Bronchial epithelial cell (primary cell): ENCODE measurements around the gene CORO2B. TPM values are rescaled to one million over a fixed set of nuclear protein-coding genes. Genes with fewer than 3 reads are reported as not detected.

Experiments
- DNase-seq: peaks from one replicate; pipeline ENCODE4 v3.0.0-alpha.2; 2010; ENCODE audit warnings: low read depth
- FAIRE-seq: peaks from 2 replicates; lab custom pipeline; 2011; peaks lifted over from hg19 to GRCh38; lab: Jason Lieb, UNC
- H3K27me3 ChIP-seq: 2 replicates; pipeline ENCODE4 v1.5.1; 2011; ENCODE audit warnings: low read length; ENCODE audit not compliant: control insufficient read depth, insufficient read depth
- H3K36me3 ChIP-seq: 2 replicates; pipeline ENCODE4 v1.5.1; 2011; ENCODE audit warnings: low read length; ENCODE audit not compliant: control insufficient read depth, insufficient read depth
- H3K4me3 ChIP-seq: 2 replicates; pipeline ENCODE4 v1.5.1; 2011; ENCODE audit warnings: mild to moderate bottlenecking, low read depth, low read length, control low read depth
- total RNA-seq: library from RNA; depleted of rRNA; stranded (reverse); fragments of >200 nt; gene quantifications from 2 replicates; pipeline ENCODE4 v1.2.1, GENCODE V29; 2014
- TF ChIP-seq, protein P1 (sequence below): IDR thresholded peaks from 2 replicates; pipeline ENCODE4 v1.5.1; 2011; ENCODE audit warnings: mild to moderate bottlenecking, moderate library complexity, low read length, control low read depth, inconsistent platforms; ENCODE audit not compliant: insufficient read depth, severe bottlenecking

CORO2B gene
- total RNA-seq, 1 donor from 2014 or later = under 0.01 TPM

DNA sequence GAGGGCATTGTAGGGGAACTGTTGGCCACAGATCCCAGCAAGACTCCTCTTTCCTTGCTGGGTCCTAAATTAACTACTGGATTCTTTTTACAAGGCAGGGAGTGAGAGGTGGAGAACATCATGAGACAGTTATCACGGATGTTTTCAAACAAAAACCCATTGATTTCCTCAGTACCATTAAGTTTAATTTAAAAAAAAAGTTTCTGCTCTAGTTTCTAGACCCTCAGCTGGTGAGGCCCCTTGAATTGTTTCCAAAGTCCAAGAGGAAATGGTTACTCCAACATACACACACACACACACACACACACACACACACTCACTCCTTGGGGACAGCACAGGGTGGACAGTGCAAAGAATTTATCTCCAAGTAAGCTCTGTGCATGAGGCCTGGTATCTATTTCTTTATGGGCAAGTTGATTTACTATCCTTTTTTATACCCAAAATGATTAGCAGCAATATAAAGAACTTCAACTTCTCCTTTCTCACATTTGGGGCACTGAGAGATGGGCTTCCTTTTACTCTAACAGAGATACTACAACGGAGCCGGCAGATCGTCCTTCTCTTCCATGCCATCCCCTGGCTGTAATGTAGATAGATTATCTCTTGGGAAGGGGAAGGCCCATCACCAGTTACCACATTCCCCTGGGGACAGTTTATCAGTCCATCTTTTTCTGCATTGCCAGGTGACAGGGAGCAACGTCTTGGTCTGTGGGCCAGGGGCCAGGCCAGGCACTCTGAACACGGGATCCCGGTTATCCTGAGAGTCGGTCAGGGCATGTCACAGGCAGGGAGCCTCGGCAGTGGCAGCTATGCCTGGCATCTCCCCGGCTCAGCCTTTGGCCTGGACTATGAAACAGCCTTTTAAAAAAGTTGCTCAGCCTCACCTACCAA, 54.7 kb downstream of the CORO2B start:
- no peaks in the 10 kb centered on the region for H3K27me3 ChIP-seq

DNA sequence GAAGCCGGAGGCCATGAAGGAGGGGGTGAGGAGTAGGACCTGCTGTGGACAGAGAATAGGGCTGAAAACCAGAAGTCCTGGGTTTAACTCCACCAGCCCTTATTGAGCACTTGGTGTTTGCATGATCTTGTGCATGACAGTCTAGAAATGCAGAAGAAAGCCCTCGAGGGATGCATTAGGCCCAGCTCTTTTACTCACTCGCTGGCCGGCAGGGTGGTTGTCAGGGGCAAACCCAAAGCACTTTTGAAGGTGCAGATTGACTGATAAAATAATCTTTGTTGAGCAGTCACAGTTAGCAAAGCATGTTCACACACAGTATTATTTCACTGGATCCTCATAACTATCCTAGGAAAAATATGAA, 55.3 kb downstream of the CORO2B start:
- no peak for FAIRE-seq
- TF ChIP-seq, protein P1, sequence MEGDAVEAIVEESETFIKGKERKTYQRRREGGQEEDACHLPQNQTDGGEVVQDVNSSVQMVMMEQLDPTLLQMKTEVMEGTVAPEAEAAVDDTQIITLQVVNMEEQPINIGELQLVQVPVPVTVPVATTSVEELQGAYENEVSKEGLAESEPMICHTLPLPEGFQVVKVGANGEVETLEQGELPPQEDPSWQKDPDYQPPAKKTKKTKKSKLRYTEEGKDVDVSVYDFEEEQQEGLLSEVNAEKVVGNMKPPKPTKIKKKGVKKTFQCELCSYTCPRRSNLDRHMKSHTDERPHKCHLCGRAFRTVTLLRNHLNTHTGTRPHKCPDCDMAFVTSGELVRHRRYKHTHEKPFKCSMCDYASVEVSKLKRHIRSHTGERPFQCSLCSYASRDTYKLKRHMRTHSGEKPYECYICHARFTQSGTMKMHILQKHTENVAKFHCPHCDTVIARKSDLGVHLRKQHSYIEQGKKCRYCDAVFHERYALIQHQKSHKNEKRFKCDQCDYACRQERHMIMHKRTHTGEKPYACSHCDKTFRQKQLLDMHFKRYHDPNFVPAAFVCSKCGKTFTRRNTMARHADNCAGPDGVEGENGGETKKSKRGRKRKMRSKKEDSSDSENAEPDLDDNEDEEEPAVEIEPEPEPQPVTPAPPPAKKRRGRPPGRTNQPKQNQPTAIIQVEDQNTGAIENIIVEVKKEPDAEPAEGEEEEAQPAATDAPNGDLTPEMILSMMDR = no peak
- no peak for DNase-seq
- Histone ChIP-seq H3K36me3 (no peaks in the 10 kb centered on the region), H3K27me3 (no peaks in the 10 kb centered on the region), H3K4me3 (no peak overlapping the region)

More for the DNA sequence above, 54.7 kb downstream of the CORO2B start:
- no peak for FAIRE-seq
- Histone ChIP-seq H3K36me3 (no peaks in the 10 kb centered on the region), H3K4me3 (no peak overlapping the region)
- no peak for DNase-seq
- TF ChIP-seq, protein P1 = no peak

DNA sequence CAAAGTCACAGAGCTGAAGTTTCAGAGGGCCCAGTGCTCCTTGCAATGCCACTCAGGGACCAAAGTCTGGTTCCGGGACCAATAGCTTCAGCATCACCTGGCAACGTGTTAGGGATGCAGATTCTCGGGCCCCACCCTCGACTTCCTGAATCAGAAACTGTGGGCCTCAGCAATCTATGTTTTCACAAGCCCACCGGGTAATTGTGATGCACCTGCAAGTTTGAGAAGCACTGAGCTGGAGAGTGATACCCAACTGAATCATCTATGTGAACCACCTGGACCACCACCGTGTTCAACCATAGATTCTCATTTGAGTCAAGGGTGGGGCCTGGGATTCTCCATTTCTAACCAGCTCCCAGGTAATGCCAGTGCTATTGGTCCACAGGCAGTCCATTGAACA, 55.7 kb downstream of the CORO2B start:
- no peak for DNase-seq
- no peak for FAIRE-seq
- Histone ChIP-seq H3K4me3 (no peak overlapping the region), H3K36me3 (no peaks in the 10 kb centered on the region), H3K27me3 (no peaks in the 10 kb centered on the region)
- TF ChIP-seq, protein P1 = no peak

DNA sequence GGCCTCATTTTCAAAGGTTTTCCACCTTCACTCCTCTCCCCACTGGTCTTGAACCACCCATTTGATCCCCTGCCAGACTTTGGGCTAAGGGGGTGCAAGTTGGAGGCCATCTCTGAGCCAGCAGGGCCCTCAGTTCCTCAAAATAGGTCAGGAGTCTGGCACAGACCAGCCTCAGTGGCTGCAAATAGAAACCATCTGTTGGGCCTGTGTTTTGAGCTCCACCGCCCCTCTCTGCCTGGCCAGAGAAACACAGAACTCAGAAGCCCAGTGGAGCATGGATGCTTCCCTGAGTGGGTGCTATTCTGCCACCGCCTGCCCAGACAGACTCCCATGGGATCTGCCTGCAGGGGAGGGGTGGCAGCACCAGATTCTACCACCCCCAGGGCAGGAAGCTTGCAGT, 56.3 kb downstream of the CORO2B start:
- Histone ChIP-seq H3K4me3 (no peak overlapping the region), H3K36me3 (no peaks in the 10 kb centered on the region), H3K27me3 (no peaks in the 10 kb centered on the region)
- DNase-seq = no peak
- TF ChIP-seq, protein P1 = no peak
- no peak for FAIRE-seq

DNA sequence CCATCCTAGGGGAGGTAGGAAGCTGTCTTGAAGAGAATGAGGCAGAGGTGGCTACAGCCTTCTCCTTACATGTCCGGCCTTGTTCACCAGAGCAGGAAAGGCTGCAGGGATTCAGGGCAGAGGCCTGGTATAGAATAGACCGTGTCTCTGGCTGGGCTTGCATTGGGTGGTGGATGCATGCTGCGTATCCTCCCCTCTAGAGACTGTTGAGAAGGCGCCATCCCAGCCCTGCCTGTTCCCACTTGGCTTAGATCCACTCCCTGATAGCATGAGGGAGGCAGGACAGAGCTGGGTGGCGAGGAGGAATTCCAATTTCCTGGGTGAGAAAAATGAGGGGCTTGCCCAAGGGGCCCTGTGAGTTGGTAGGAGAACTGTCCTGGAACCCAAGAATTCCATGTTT, 57.5 kb downstream of the CORO2B start:
- no peak for FAIRE-seq

More for the DNA sequence above, 57.5 kb downstream of the CORO2B start:
- no peaks in the 10 kb centered on the region for H3K36me3 ChIP-seq
- TF ChIP-seq, protein P1 = no peak
- H3K27me3 ChIP-seq = no peaks in the 10 kb centered on the region
- no peak overlapping the region for H3K4me3 ChIP-seq
- DNase-seq = no peak
